ENCODE results near the gene LGALS9B.
"Not testable (repeated sequence)": the region's sequence is repeated elsewhere in the genome, so short reads cannot be mapped to it uniquely, and the experiment has no call there.

GRCh38 chr17:20467447-20467846, at the start of gene LGALS9B:
- not testable (repeated sequence) for TF ChIP-seq POLR2A (IDR thresholded peaks at IDR 0.05; ENCODE audit: low read depth, low read length); USF2 (IDR thresholded peaks at IDR 0.05; ENCODE audit: low read depth, low read length); CTCF (conservative IDR thresholded peaks at IDR 0.05; ENCODE audit: low read depth, low read length)

Data from IMR-90 (cell line).